Stimulated activated effector memory CD8-positive, alpha-beta T cell treated with anti-CD3 and anti-CD28 coated beads, Interleukin-12 subunit alpha, Interleukin-12 subunit beta, amount 100 ng/mL, for 72 hours (primary cell): ENCODE data around the gene ALOX15.
"Not testable (repeated sequence)": the region's sequence is repeated elsewhere in the genome, so short reads cannot be mapped to it uniquely, and the experiment has no call there.

Source experiments
- ATAC-seq: fragments of 150-1000 bp; cut with Tn5 transposase; 2 replicates; pipeline ENCODE4 v1.10.0; 2021
- DNase-seq, 2 donors: peaks; one replicate each; pipeline ENCODE4 v3.0.0; 2021 to 2022; ENCODE audit warnings: low spot score in 2 of 2
- H3K27ac Mint-ChIP-seq: one replicate; pipeline ENCODE4 v1.8.0; 2022; ENCODE audit warnings: mild to moderate bottlenecking, mixed read lengths
- H3K36me3 Mint-ChIP-seq: one replicate; pipeline ENCODE4 v1.8.0; 2022; ENCODE audit warnings: mild to moderate bottlenecking, mixed read lengths
- H3K4me1 Mint-ChIP-seq: one replicate; pipeline ENCODE4 v1.8.0; 2022; ENCODE audit warnings: mixed read lengths
- H3K4me3 Mint-ChIP-seq: one replicate; pipeline ENCODE4 v1.8.0; 2022; ENCODE audit warnings: mild to moderate bottlenecking, mixed read lengths
- H3K9me3 Mint-ChIP-seq: one replicate; pipeline ENCODE4 v1.8.0; 2022; ENCODE audit warnings: mixed read lengths

Gene ALOX15

GRCh38 chr17:4666296-4666695 is 24.8 kb upstream of the ALOX15 start:
- Mint-ChIP-seq H3K36me3 (peaks cover 13% of the 10 kb centered on the region), H3K4me1 (no peaks in the 10 kb centered on the region), H3K27ac (no peak overlapping the region), H3K4me3 (no peak overlapping the region), H3K9me3 (no peaks in the 10 kb centered on the region)
- ATAC-seq (no peak), DNase-seq (no peak)

GRCh38 chr17:4665027-4665426 is 23.5 kb upstream of the ALOX15 start:
- H3K27ac Mint-ChIP-seq: no peak overlapping the region
- H3K4me1 Mint-ChIP-seq: no peaks in the 10 kb centered on the region
- no peaks in the 10 kb centered on the region for H3K9me3 Mint-ChIP-seq
- DNase-seq: no peak
- H3K4me3 Mint-ChIP-seq: no peak overlapping the region
- H3K36me3 Mint-ChIP-seq: peaks cover under 1% of the 10 kb centered on the region
- no peak for ATAC-seq

- Mint-ChIP-seq H3K4me1 (no peaks in the 10 kb centered on the region), H3K36me3 (no peaks in the 10 kb centered on the region), H3K27ac (no peak overlapping the region), H3K9me3 (no peaks in the 10 kb centered on the region), H3K4me3 (no peak overlapping the region)
- DNase-seq (no peak), ATAC-seq (no peak)
Measured at GRCh38 chr17:4664230-4664629, 22.8 kb upstream of the ALOX15 start.

DNA sequence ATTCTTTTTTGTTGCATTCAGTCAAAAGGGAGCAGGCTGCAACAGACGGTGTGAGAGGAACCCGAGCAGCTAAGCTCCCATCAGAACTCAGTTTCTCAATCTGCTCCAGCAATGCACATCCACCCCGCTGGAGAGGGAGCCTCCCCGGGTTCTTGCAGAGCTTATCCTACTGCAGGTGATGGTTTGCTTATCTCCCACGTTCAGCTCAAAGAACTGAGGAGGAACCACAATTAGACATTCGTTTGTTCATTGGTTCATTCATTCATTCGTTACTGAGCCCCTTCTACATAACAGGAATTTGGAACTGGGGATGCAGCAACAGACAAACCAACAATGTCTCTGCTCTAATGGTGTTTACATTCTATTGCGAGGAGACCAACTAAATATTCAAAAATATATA is 22.2 kb upstream of the ALOX15 start:
- Mint-ChIP-seq H3K36me3 (no peaks in the 10 kb centered on the region), H3K9me3 (no peaks in the 10 kb centered on the region), H3K4me3 (no peak overlapping the region), H3K4me1 (peaks cover 2% of the 10 kb centered on the region), H3K27ac (no peak overlapping the region)
- no peak for ATAC-seq
- no peak for DNase-seq

GRCh38 chr17:4658478-4659305 is 17.2 kb upstream of the ALOX15 start:
- Mint-ChIP-seq H3K4me3 (no peak overlapping the region), H3K27ac (no peak overlapping the region), H3K36me3 (no peaks in the 10 kb centered on the region), H3K4me1 (peaks cover 6% of the 10 kb centered on the region), H3K9me3 (no peaks in the 10 kb centered on the region)
- peak; percentile 99 for ATAC-seq
- no peak for DNase-seq

GRCh38 chr17:4657678-4658077 is 16.2 kb upstream of the ALOX15 start:
- Mint-ChIP-seq H3K4me1 (peaks cover 6% of the 10 kb centered on the region), H3K27ac (peak overlapping the region; percentile 34), H3K9me3 (no peaks in the 10 kb centered on the region), H3K36me3 (no peaks in the 10 kb centered on the region), H3K4me3 (no peak overlapping the region)
- ATAC-seq (no peak), DNase-seq (no peak)

DNA sequence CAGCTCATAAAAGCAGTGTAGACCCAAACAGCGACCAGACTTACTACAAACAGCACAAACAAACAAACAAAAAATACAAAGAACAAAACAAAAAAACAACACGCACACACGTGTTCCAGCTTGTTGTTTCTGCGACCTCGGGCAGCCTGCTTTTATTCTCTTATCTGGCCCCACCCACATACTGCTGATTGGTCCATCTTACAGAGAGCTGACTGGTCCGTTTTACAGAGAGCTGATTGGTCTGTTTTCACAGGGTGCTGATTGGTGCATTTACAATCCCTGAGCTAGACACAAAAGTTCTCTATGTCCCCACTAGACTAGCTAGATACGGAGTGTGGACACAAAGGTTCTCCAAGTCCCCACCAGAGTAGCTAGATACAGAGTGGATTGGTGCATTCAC is 14.5 kb upstream of the ALOX15 start:
- not testable (repeated sequence) for H3K27ac Mint-ChIP-seq, H3K4me3 Mint-ChIP-seq

GRCh38 chr17:4652997-4653396 is 11.5 kb upstream of the ALOX15 start:
- H3K4me3 Mint-ChIP-seq: no peak overlapping the region
- H3K36me3 Mint-ChIP-seq: no peaks in the 10 kb centered on the region
- ATAC-seq (no peak), DNase-seq (no peak)
- no peaks in the 10 kb centered on the region for H3K4me1 Mint-ChIP-seq
- no peak overlapping the region for H3K27ac Mint-ChIP-seq
- H3K9me3 Mint-ChIP-seq: no peaks in the 10 kb centered on the region

More for the DNA sequence above, 14.5 kb upstream of the ALOX15 start:
- H3K9me3 Mint-ChIP-seq, ATAC-seq, DNase-seq, H3K36me3 Mint-ChIP-seq, H3K4me1 Mint-ChIP-seq: not testable (repeated sequence)

GRCh38 chr17:4648741-4649140 is 7.3 kb upstream of the ALOX15 start:
- no peak overlapping the region for H3K27ac Mint-ChIP-seq
- no peaks in the 10 kb centered on the region for H3K9me3 Mint-ChIP-seq
- H3K4me1 Mint-ChIP-seq: no peaks in the 10 kb centered on the region
- no peaks in the 10 kb centered on the region for H3K36me3 Mint-ChIP-seq
- no peak for ATAC-seq
- H3K4me3 Mint-ChIP-seq: no peak overlapping the region
- no peak for DNase-seq

DNA sequence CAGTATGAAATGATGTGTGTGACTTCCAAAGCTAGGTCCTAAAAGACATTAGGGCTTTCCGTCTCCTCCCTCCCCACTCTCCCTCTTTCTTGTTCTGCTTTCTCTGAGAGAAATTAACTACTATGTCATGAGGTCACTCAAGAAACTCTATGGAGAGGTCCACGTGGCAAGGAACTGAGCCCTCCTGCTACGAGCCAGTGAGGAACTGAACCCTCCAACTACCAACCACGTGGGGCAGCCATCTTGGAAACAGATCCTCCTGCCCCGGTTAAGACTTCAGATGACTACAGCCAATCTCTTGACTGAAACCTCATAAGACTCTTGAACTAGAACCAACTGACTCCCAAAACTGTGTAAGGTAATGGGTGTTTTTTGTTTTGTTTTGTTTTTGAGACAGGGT is 4.2 kb upstream of the ALOX15 start:
- no peak for DNase-seq
- no peak for ATAC-seq
- Mint-ChIP-seq H3K4me3 (no peak overlapping the region), H3K4me1 (peaks cover 6% of the 10 kb centered on the region), H3K9me3 (no peaks in the 10 kb centered on the region), H3K27ac (no peak overlapping the region), H3K36me3 (no peaks in the 10 kb centered on the region)

GRCh38 chr17:4643676-4644075 is 2.2 kb upstream of the ALOX15 start:
- Mint-ChIP-seq H3K36me3 (no peaks in the 10 kb centered on the region), H3K9me3 (no peaks in the 10 kb centered on the region), H3K4me1 (peaks cover 13% of the 10 kb centered on the region), H3K4me3 (no peak overlapping the region), H3K27ac (no peak overlapping the region)
- ATAC-seq: no peak
- DNase-seq: no peak

GRCh38 chr17:4642286-4642685 is 808 bp upstream of the ALOX15 start:
- Mint-ChIP-seq H3K27ac (no peak overlapping the region), H3K9me3 (no peaks in the 10 kb centered on the region), H3K36me3 (no peaks in the 10 kb centered on the region), H3K4me1 (peaks cover 13% of the 10 kb centered on the region), H3K4me3 (no peak overlapping the region)
- ATAC-seq (no peak), DNase-seq (no peak)

GRCh38 chr17:4640569-4641188 is 799 bp downstream of the ALOX15 start:
- DNase-seq, H3K36me3 Mint-ChIP-seq, H3K27ac Mint-ChIP-seq, H3K9me3 Mint-ChIP-seq, H3K4me3 Mint-ChIP-seq: not testable (repeated sequence)
- peak; percentile 52 for ATAC-seq
- peaks cover 26% of the 10 kb centered on the region for H3K4me1 Mint-ChIP-seq

GRCh38 chr17:4639301-4640059 is 2.0 kb downstream of the ALOX15 start:
- ATAC-seq: peak; percentile 40

GRCh38 chr17:4638766-4639165 is 2.7 kb downstream of the ALOX15 start:
- not testable (repeated sequence) for H3K4me3 Mint-ChIP-seq, DNase-seq, H3K9me3 Mint-ChIP-seq, H3K36me3 Mint-ChIP-seq, ATAC-seq, H3K27ac Mint-ChIP-seq
- peaks cover 26% of the 10 kb centered on the region for H3K4me1 Mint-ChIP-seq

More at GRCh38 chr17:4639301-4640059, 2.0 kb downstream of the ALOX15 start:
- not testable (repeated sequence) for DNase-seq, H3K9me3 Mint-ChIP-seq, H3K27ac Mint-ChIP-seq, H3K36me3 Mint-ChIP-seq
- Mint-ChIP-seq H3K4me1 (peaks cover 26% of the 10 kb centered on the region), H3K4me3 (peak overlapping the region; percentile 26)
